A549 (cell line): ENCODE measurements around the gene TRAF3IP1. TPM values are rescaled to one million over a fixed set of nuclear protein-coding genes. Genes with fewer than 3 reads are reported as not detected.

Experiments used
- ATAC-seq, 2 experiments: fragments of 200-7000 bp in 1 of 2; fragments of >200 bp in 1 of 2; cut with Nextera tagmentation in 1 of 2; cut with Tn5 transposase in 1 of 2; 3 replicates each; pipeline versions ENCODE4 v1.8.0 to v1.9.1; 2018 to 2020; ENCODE audit warnings: mild to moderate bottlenecking in 1 of 2, moderate library complexity in 1 of 2
- CTCF ChIA-PET: fragments of 300-600 bp; sonication (Branson Sonifier 250); formaldehyde crosslinking; extraction: SDS; loops from one replicate; lab custom pipeline; 2021; ENCODE audit warnings: antibody characterized with exemption, inconsistent platforms; lab: Yijun Ruan, JAX
- POLR2A ChIA-PET: fragments of 350-600 bp; formaldehyde crosslinking; extraction: SDS; loops from one replicate; lab custom pipeline; 2021; ENCODE audit warnings: antibody characterized with exemption, inconsistent platforms; lab: Yijun Ruan, JAX
- DNase-seq, 2 experiments: peaks; one replicate each; pipeline versions ENCODE4 v3.0.0 to v3.0.0-alpha.2; 2011 to 2016; ENCODE audit warnings: low read depth in 1 of 2, low spot score in 1 of 2
- FAIRE-seq: peaks from 2 replicates; lab custom pipeline; 2011; peaks lifted over from hg19 to GRCh38; lab: Jason Lieb, UNC
- H3K27ac ChIP-seq, 2 experiments: fragments of >200 bp; sonication (Bioruptor Twin); formaldehyde crosslinking; 3 replicates each; pipeline ENCODE4 v1.5.1; 2016 to 2017
- H3K4me1 ChIP-seq: fragments of >200 bp; sonication (Bioruptor Twin); formaldehyde crosslinking; 3 replicates; pipeline ENCODE4 v1.6.1; 2016
- H3K4me2 ChIP-seq: fragments of >200 bp; sonication (Bioruptor Twin); formaldehyde crosslinking; 3 replicates; pipeline ENCODE4 v1.6.1; 2016
- H3K4me3 ChIP-seq: fragments of >200 bp; sonication (Bioruptor Twin); formaldehyde crosslinking; 3 replicates; pipeline ENCODE4 v1.5.1; 2016
- H3K9me3 ChIP-seq: fragments of >200 bp; sonication (Bioruptor Twin); formaldehyde crosslinking; 3 replicates; pipeline ENCODE4 v1.6.1; 2016
- BHLHE40 ChIP-seq: IDR thresholded peaks from 2 replicates; pipeline ENCODE4 v1.6.1; 2012; ENCODE audit warnings: low read depth, low read length, inconsistent platforms
- CBX8 ChIP-seq: fragments of 200-600 bp; sonication (generic); IDR thresholded peaks from 2 replicates; pipeline ENCODE4 v1.6.1; 2016
- CEBPB ChIP-seq, 2 experiments: fragments of >200 bp in 1 of 2; sonication (Bioruptor Twin) in 1 of 2; formaldehyde crosslinking in 1 of 2; IDR thresholded peaks; 2 replicates each; pipeline ENCODE4 v1.6.1; 2012 to 2016
- CHD4 ChIP-seq: fragments of 200-600 bp; sonication (generic); IDR thresholded peaks from 2 replicates; pipeline ENCODE4 v1.6.1; 2016; ENCODE audit warnings: antibody characterized with exemption, mild to moderate bottlenecking, borderline replicate concordance
- CTCF ChIP-seq: fragments of >200 bp; sonication (Bioruptor Twin); formaldehyde crosslinking; IDR thresholded peaks from 3 replicates; pipeline ENCODE4 v1.5.1; 2016
- EHF ChIP-seq: fragments of 250-450 bp; sonication (Bioruptor Pico); IDR thresholded peaks from 2 replicates; pipeline ENCODE4 v1.5.0; 2020; ENCODE audit warnings: mild to moderate bottlenecking
- ESRRA ChIP-seq: fragments of 150-350 bp; IDR thresholded peaks from 2 replicates; pipeline ENCODE4 v1.6.1; 2014; ENCODE audit warnings: mild to moderate bottlenecking, low read length, borderline replicate concordance
- GATA3 ChIP-seq: IDR thresholded peaks from 2 replicates; pipeline ENCODE4 v1.6.1; 2012; ENCODE audit warnings: borderline replicate concordance
- HEYL ChIP-seq: fragments of 250-450 bp; sonication (Bioruptor Pico); IDR thresholded peaks from 2 replicates; pipeline ENCODE4 v1.8.0; 2021; ENCODE audit warnings: mild to moderate bottlenecking, moderate library complexity
- HMGXB4 ChIP-seq: fragments of 250-450 bp; sonication (Bioruptor Pico); IDR thresholded peaks from 2 replicates; pipeline ENCODE4 v1.5.0; 2021; ENCODE audit warnings: mild to moderate bottlenecking, moderate library complexity, borderline replicate concordance
- JUNB ChIP-seq: fragments of >200 bp; sonication (Bioruptor Twin); formaldehyde crosslinking; IDR thresholded peaks from 2 replicates; pipeline ENCODE4 v1.6.1; 2016
- KDM1A ChIP-seq: fragments of 200-600 bp; sonication (generic); IDR thresholded peaks from 2 replicates; pipeline ENCODE4 v1.6.1; 2016; ENCODE audit warnings: low read depth, mild to moderate bottlenecking
- KDM5A ChIP-seq: fragments of 200-600 bp; sonication (generic); IDR thresholded peaks from 2 replicates; pipeline ENCODE4 v1.6.1; 2016; ENCODE audit warnings: antibody characterized with exemption, mild to moderate bottlenecking
- MAFK ChIP-seq: fragments of 450-650 bp; IDR thresholded peaks from 2 replicates; pipeline ENCODE4 v1.6.1; 2014; ENCODE audit not compliant: partially characterized antibody
- MAZ ChIP-seq: fragments of 150-350 bp; IDR thresholded peaks from 2 replicates; pipeline ENCODE4 v1.6.1; 2014; ENCODE audit warnings: antibody characterized with exemption, low read depth, low read length, borderline replicate concordance
- NFE2L2 ChIP-seq: fragments of 150-350 bp; conservative IDR thresholded peaks from 2 replicates; pipeline ENCODE4 v1.6.1; 2014; ENCODE audit warnings: low read length
- PBX3 ChIP-seq: IDR thresholded peaks from 2 replicates; pipeline ENCODE4 v1.6.1; 2012
- PHF8 ChIP-seq: fragments of 200-600 bp; sonication (generic); IDR thresholded peaks from 2 replicates; pipeline ENCODE4 v1.6.1; 2016; ENCODE audit warnings: low read depth, mild to moderate bottlenecking, antibody characterized with exemption, moderate library complexity, borderline replicate concordance
- POLR2A ChIP-seq: IDR thresholded peaks from 2 replicates; pipeline ENCODE4 v1.6.1; 2012; ENCODE audit warnings: mild to moderate bottlenecking, low read length
- TFCP2L1 ChIP-seq: fragments of 250-450 bp; sonication (Bioruptor Pico); IDR thresholded peaks from 2 replicates; pipeline ENCODE4 v1.5.0; 2021; ENCODE audit warnings: mild to moderate bottlenecking
- TP53 ChIP-seq: fragments of 250-450 bp; sonication (Bioruptor Pico); IDR thresholded peaks from 2 replicates; pipeline ENCODE4 v1.5.0; 2021; ENCODE audit warnings: mild to moderate bottlenecking, moderate library complexity
- USF2 ChIP-seq: fragments of 450-650 bp; IDR thresholded peaks from 2 replicates; pipeline ENCODE4 v1.6.1; 2014; ENCODE audit warnings: antibody characterized with exemption
- ZC3H11A ChIP-seq: fragments of 450-650 bp; IDR thresholded peaks from 2 replicates; pipeline ENCODE4 v1.6.1; 2014; ENCODE audit warnings: antibody characterized with exemption, mild to moderate bottlenecking
- WGBS: methylation state at CpG from one replicate; pipeline ENCODE4 v1.1.6; 2017; ENCODE audit errors: missing lambda C conversion rate; 5-methylcytosine and 5-hydroxymethylcytosine counted together
- polyA plus RNA-seq, 4 experiments: library from polyadenylated mRNA; depleted of rRNA in 3 of 4; stranded (reverse); fragments of >200 nt; fragmentation: RNase III in 1 of 4; extraction: RNeasy Plus Mini Kit Qiagen cat#74134 plus additional on column Dnase treatment in 1 of 4; gene quantifications; 2 replicates in 3 of 4; 3 replicates in 1 of 4; pipeline ENCODE4 v1.2.3, GENCODE V29; 2011 to 2017
- TF ChIP-seq, protein P1 (sequence below): fragments of 200-600 bp; sonication (generic); IDR thresholded peaks from 2 replicates; pipeline ENCODE4 v1.6.1; 2016; ENCODE audit warnings: antibody characterized with exemption, mild to moderate bottlenecking, moderate library complexity

The TRAF3IP1 gene
- polyA plus RNA-seq, 2 of the 4 experiments (the other 2 are of a cell fraction), result 10.6 to 19.2 TPM

- no peaks in the 10 kb centered on the region for H3K9me3 ChIP-seq
- H3K4me2 ChIP-seq, result peak overlapping the region; percentile 16; the same call in 1 of the 3 replicates
- H3K27ac ChIP-seq, result peak overlapping the region; percentile 9 to 61; a peak in 3 of 6 replicates
- TF ChIP-seq POLR2A (no peak), EHF (CRISPR knock-in tag) (no peak), HEYL (CRISPR knock-in tag) (no peak), CHD4 (no peak), BHLHE40 (no peak), GATA3 (no peak), HMGXB4 (CRISPR knock-in tag) (no peak), CEBPB (IDR thresholded peaks at IDR 0.05) (no peak), PBX3 (no peak), KDM5A (no peak), MAZ (no peak), NFE2L2 (no peak), PHF8 (no peak), CTCF (no peak), CBX8 (no peak), TP53 (CRISPR knock-in tag) (no peak)
- no peak for DNase-seq
- CTCF ChIA-PET, result interaction anchor here (1.0 to 1.9 kb wide), 3 partner anchors 8 to 45 kb away, joined by 3 to 6 read pairs (median 3); no protein-coding TSS in a partner anchor
- no peak for ATAC-seq
- POLR2A ChIA-PET, result no interaction called here
- H3K4me1 ChIP-seq, result peaks cover 49% of the 10 kb centered on the region
- WGBS, result 80% methylated on average over 18 of the region's 21 CpGs
- no peak for FAIRE-seq
- H3K4me3 ChIP-seq, result no peak overlapping the region
Observed at GRCh38 chr2:238295144-238296112, 24.9 kb upstream of the TRAF3IP1 start.

GRCh38 chr2:238296638-238297457, 23.5 kb upstream of the TRAF3IP1 start:
- FAIRE-seq, result no peak
- POLR2A ChIA-PET, result no interaction called here
- TF ChIP-seq ZC3H11A (no peak), KDM1A (no peak), TFCP2L1 (CRISPR knock-in tag) (no peak), NFE2L2 (no peak), JUNB (no peak), PBX3 (no peak), ESRRA (no peak), USF2 (no peak), MAFK (no peak)
- TF ChIP-seq, protein P1, sequence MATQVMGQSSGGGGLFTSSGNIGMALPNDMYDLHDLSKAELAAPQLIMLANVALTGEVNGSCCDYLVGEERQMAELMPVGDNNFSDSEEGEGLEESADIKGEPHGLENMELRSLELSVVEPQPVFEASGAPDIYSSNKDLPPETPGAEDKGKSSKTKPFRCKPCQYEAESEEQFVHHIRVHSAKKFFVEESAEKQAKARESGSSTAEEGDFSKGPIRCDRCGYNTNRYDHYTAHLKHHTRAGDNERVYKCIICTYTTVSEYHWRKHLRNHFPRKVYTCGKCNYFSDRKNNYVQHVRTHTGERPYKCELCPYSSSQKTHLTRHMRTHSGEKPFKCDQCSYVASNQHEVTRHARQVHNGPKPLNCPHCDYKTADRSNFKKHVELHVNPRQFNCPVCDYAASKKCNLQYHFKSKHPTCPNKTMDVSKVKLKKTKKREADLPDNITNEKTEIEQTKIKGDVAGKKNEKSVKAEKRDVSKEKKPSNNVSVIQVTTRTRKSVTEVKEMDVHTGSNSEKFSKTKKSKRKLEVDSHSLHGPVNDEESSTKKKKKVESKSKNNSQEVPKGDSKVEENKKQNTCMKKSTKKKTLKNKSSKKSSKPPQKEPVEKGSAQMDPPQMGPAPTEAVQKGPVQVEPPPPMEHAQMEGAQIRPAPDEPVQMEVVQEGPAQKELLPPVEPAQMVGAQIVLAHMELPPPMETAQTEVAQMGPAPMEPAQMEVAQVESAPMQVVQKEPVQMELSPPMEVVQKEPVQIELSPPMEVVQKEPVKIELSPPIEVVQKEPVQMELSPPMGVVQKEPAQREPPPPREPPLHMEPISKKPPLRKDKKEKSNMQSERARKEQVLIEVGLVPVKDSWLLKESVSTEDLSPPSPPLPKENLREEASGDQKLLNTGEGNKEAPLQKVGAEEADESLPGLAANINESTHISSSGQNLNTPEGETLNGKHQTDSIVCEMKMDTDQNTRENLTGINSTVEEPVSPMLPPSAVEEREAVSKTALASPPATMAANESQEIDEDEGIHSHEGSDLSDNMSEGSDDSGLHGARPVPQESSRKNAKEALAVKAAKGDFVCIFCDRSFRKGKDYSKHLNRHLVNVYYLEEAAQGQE, result no peak

More at GRCh38 chr2:238296638-238297457, 23.5 kb upstream of the TRAF3IP1 start:
- CTCF ChIA-PET, result interaction anchor here (1.7 kb wide), 1 partner anchor 11 kb away, joined by 5 read pairs; no protein-coding TSS in a partner anchor
- 93% methylated on average over 19 of the region's 24 CpGs for WGBS
- Histone ChIP-seq H3K9me3 (no peaks in the 10 kb centered on the region), H3K27ac (peak overlapping the region; percentile 31 to 46; a peak in 3 of 6 replicates), H3K4me1 (peaks cover 43% of the 10 kb centered on the region), H3K4me2 (no peak overlapping the region), H3K4me3 (no peak overlapping the region)
- DNase-seq (no peak), ATAC-seq (peak in 1 of 2 experiments; percentile 6; a peak in 3 of 6 replicates)
